ENCODE results near the gene GMIP.
"Not testable (repeated sequence)": the region's sequence is repeated elsewhere in the genome, so short reads cannot be mapped to it uniquely, and the experiment has no call there.

GMIP gene

GRCh38 chr19:19602136-19602712 lies 41.2 kb downstream of the GMIP start:
- no peak for DNase-seq

GRCh38 chr19:19600793-19601330 lies 42.6 kb downstream of the GMIP start:
- no peak for DNase-seq

- DNase-seq = not testable (repeated sequence)
Measured at GRCh38 chr19:19598728-19599451, 44.6 kb downstream of the GMIP start.

GRCh38 chr19:19597809-19598306 lies 45.6 kb downstream of the GMIP start:
- DNase-seq = no peak

GRCh38 chr19:19595171-19595701 lies 48.2 kb downstream of the GMIP start:
- DNase-seq = no peak

GRCh38 chr19:19594381-19594780 lies 49.1 kb downstream of the GMIP start:
- DNase-seq = no peak

GRCh38 chr19:19592690-19593089 lies 50.8 kb downstream of the GMIP start:
- DNase-seq = no peak

- DNase-seq = peak; percentile 57
Measured at GRCh38 chr19:19591133-19591825, 52.2 kb downstream of the GMIP start.

GRCh38 chr19:19588546-19588945 lies 54.9 kb downstream of the GMIP start:
- DNase-seq = no peak

GRCh38 chr19:19587771-19588170 lies 55.7 kb downstream of the GMIP start:
- DNase-seq = no peak

GRCh38 chr19:19584356-19584755 lies 59.1 kb downstream of the GMIP start:
- no peak for DNase-seq

GRCh38 chr19:19582471-19582870 lies 61.0 kb downstream of the GMIP start:
- no peak for DNase-seq

GRCh38 chr19:19581391-19581790 lies 62.1 kb downstream of the GMIP start:
- no peak for DNase-seq

- no peak for DNase-seq
Measured at GRCh38 chr19:19580418-19580817, 63.0 kb downstream of the GMIP start.

- DNase-seq = no peak
Measured at GRCh38 chr19:19579533-19580361, 63.7 kb downstream of the GMIP start.

All from right forelimb (tissue), 1 donor.